ENCODE results near the gene PSMD13.
A peak's percentile ranks its signal among the peaks of the same experiment; 100 is the strongest.

The PSMD13 gene

GRCh38 chr11:205221-206001 lies 31.4 kb upstream of the PSMD13 start:
- no peak for DNase-seq

DNA sequence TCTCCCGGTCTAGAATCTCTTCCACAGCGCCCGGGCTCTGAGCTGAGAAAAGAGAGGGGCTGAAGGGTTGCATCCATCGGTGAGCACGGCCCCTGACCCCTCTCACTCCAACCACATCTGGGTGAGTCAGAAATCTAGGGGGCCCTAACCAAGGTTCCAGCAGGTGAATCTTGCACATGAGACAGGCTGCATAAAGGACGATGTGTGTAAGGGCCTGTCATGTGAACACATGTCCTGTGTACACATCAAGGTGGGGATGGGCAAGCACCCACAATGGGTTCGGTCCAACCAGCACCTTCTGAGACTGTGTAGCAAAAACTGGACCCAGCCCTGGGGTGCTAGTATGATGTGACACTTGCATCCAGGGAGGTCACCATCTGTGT lies 30.8 kb upstream of the PSMD13 start:
- DNase-seq = no peak

DNA sequence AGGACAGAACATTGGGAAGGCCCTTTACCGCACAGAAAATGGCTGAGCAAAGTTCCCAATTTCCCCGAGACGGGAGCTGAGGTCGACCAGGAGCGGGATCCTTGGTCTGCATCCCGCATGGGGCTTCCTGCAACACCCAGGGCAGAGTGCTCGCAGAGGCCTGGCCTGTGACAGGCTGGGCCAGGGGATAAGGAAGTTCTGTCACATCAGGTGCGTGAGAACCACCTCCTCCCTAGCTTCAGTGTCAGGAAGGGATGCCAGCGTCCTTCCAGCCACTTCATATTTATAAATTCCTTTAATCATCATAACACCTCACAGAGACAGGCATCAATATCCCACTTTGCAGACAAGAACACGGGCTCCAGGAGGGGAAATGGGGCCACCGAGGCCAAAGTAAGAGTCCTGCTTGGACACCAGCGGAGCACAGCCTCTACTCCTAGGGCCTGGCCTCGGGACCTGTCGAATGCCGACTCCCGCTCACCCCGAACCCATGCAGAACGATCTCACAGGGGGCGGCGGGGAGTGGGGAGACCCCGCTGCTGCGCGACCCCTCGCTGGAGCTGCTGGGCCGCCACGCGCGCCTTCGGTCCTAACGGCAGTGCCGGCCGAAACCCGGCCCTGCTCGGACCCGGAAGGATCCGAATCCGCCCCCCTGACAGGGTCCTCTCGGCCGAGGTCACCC lies 30.1 kb upstream of the PSMD13 start:
- DNase-seq = no peak

DNA sequence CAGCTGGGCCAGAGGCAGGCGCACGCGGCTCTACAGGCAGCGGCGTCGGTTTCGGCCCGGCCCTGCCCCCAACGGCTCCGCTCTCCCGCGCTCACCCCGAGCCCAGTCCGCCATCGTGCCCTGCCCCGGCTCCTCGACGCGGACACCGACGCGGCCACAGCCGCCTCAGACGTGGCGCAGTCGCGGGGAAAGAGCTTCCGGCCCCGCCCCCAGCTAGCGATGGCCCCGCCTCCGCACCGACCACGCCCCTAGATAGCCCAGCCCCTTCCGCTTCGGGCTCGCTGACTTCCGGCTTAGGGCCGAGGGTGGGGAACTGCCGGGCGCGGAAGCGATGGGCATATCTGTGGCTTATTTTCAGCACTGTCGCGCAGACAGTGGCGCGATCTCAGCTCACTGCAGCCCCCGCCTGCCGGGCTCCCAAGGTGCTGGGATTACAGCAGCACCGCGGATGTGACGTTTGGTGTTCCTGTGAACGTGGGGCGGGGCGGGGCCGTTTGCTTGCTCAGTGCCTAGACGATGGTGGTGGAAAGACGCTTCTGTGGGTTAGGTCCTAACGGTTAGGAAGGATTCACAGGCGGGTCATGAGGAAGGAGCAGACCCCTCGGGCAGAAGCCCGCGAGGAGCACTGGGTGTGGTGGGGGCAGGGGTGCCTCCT lies 29.4 kb upstream of the PSMD13 start, which contains the start of the genes BET1L and RIC8A:
Gene BET1L (minus strand): TSS at position 192 of the 655 bp plus-strand sequence. CDS start 78 bp downstream, at position 114.
Gene RIC8A (plus strand): TSS at position 501 of the 655 bp plus-strand sequence. CDS start 1,147 bp downstream, outside the sequence.
- peak; percentile 91 for DNase-seq

DNA sequence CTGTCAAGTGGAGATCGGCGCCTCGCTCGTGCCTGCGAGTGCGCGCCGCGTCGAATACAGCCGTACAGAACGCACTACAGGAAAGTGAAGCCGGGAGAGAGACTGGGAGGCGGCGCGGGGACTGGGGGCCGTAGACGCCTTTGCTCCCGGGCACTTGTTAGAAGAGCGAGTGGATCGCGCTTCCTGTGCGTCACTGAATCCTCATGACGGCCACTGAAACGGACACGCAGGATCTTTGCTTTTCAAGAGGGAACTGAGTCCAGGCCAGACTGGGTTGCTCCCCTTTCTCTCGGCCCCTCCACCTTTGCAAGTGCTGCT lies 29.0 kb upstream of the PSMD13 start:
- DNase-seq = peak; percentile 31

GRCh38 chr11:208181-208916 lies 28.4 kb upstream of the PSMD13 start:
- peak; percentile 55 for DNase-seq

DNA sequence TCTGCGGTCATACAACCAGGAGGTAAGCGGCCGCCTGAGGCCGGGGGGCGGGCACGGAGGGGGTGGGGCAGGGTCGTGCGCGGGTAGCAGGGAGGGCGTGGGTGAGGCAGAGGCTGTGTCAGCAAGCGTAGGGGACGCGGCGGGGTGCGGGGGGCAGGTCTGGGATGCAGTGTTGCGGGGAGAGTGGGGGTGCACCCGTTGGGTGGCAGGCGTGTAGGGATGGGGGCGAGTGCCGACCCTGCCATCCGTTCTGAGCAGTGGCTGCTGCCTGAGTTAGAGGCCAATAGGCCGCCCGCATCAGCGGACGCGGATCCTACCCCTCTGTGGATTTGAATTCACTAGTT lies 27.9 kb upstream of the PSMD13 start:
- DNase-seq = no peak

DNA sequence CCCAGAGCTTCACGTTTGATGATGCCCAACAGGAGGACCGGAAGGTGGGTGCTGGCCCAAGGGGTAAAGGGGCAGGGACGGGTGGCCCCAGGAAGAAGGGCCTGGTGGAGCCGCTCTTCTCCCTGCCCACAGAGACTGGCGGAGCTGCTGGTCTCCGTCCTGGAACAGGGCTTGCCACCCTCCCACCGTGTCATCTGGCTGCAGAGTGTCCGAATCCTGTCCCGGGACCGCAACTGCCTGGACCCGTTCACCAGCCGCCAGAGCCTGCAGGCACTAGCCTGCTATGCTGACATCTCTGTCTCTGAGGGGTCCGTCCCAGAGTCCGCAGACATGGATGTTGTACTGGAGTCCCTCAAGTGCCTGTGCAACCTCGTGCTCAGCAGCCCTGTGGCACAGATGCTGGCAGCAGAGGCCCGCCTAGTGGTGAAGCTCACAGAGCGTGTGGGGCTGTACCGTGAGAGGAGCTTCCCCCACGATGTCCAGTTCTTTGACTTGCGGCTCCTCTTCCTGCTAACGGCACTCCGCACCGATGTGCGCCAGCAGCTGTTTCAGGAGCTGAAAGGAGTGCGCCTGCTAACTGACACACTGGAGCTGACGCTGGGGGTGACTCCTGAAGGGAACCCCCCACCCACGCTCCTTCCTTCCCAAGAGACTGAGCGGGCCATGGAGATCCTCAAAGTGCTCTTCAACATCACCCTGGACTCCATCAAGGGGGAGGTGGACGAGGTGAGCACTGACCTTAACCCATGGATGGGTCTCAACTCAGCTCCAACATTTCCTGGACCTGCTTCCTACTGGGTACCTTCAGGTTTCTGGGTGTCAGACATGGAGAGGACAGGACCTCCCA lies 27.3 kb upstream of the PSMD13 start:
- DNase-seq = no peak

- no peak for DNase-seq
Observed at GRCh38 chr11:210122-210802, 26.5 kb upstream of the PSMD13 start.

- no peak for DNase-seq
Observed at GRCh38 chr11:210803-211180, 26.0 kb upstream of the PSMD13 start.

DNA sequence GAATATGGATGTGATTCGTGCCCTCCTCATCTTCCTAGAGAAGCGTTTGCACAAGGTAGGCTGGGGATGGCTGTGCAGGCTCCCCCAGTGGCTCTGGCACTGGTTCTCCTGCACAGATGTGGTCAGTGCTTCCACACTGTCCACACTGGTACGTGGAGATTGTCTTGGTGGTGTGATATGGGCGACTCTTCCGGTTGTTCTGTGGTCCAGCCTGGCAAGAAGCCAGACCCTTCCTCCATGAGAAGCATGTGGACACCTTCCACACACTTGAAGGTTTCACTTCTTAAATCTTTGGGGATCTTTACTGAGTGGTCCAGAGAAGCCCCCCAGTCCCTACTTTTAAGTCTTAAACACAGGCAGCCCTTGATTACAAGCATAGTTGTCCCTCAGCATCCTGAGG lies 25.5 kb upstream of the PSMD13 start:
- no peak for DNase-seq

DNA sequence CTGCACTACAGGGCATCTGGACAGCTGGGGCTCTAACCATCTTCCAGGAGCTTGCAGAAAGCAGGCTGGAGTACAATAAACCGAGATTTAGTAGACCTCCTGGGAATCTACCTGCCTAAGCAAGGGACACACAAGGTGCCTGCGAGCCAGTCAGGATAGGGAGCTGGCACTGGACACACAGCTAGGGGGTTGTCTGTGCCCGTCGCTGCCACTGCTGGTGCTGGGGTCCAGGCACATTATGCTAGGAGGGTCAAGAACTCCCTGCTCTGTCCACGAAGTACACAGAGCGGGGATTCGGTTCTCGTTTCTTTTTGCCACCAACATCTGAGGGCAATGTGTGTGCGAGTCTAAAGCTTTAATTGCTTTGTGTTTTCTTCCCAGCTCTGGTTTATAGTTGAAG lies 25.0 kb upstream of the PSMD13 start:
- DNase-seq = no peak

GRCh38 chr11:212150-213100 lies 24.4 kb upstream of the PSMD13 start:
- no peak for DNase-seq

- DNase-seq = no peak
Observed at GRCh38 chr11:213111-213510, 23.7 kb upstream of the PSMD13 start.

GRCh38 chr11:214083-214482 lies 22.7 kb upstream of the PSMD13 start:
- DNase-seq = no peak

DNA sequence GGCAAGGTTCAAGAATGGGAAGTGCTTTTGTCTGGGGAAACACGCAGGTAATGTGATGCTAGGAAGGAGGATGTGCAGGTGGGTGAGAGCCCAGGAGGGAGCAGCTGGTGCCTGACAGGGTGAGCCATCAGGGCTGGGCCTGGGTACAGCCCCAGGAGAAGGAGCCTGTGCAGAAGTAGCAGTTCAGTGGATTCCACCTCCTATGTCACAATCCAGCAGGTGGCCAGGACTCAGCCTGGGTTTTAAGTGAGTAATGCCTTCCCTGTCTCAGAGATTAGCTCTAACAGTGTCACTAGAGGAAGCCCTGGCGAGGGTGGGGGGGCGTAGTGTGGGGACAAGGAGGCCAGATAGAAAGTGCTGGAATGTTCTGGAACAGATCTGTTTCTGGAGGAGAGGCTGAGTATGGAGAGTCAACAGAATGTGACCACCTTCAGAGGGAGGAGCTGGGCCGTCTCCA lies 21.2 kb upstream of the PSMD13 start:
- DNase-seq = no peak

GRCh38 chr11:216081-216974 lies 20.4 kb upstream of the PSMD13 start:
- DNase-seq = no peak

- no peak for DNase-seq
Observed at GRCh38 chr11:217704-218103, 19.1 kb upstream of the PSMD13 start.

GRCh38 chr11:218815-219593 lies 17.8 kb upstream of the PSMD13 start:
- DNase-seq = no peak

Measured in NCI-H1105 treated with DMSO at 0.1 percent for 48 hours (cell line).